Neural cell (in vitro differentiated cells): ENCODE data around the gene ANKFY1. TPM values are rescaled to one million over a fixed set of nuclear protein-coding genes. Genes with fewer than 3 reads are reported as not detected.
A peak's percentile ranks its signal among the peaks of the same experiment; 100 is the strongest.

Source experiments
- H2AFZ ChIP-seq: fragments of 200-600, 300-800 bp; sonication (generic), shearing (Covaris generic); 2 replicates; pipeline ENCODE4 v1.6.0; 2014; ENCODE audit warnings: low read depth, mild to moderate bottlenecking, antibody characterized with exemption, low read length, moderate library complexity
- H3F3A ChIP-seq: fragments of 200-600 bp; shearing (Covaris generic); 2 replicates; pipeline ENCODE4 v1.6.1; 2016; ENCODE audit warnings: mild to moderate bottlenecking, moderate library complexity, mixed read lengths, antibody characterized with exemption, low read length; ENCODE audit not compliant: insufficient read depth, poor library complexity, severe bottlenecking
- H3K27ac ChIP-seq: fragments of 200-600, 300-800 bp; sonication (generic), shearing (Covaris generic); 2 replicates; pipeline ENCODE4 v1.5.1; 2014; ENCODE audit warnings: mild to moderate bottlenecking, low read length, moderate library complexity
- H3K27me3 ChIP-seq: fragments of 300-800, 200-600 bp; sonication (generic), shearing (Covaris generic); 2 replicates; pipeline ENCODE4 v1.6.0; 2014; ENCODE audit warnings: mild to moderate bottlenecking, low read depth, low read length, moderate library complexity; ENCODE audit not compliant: insufficient read depth
- H3K36me3 ChIP-seq: fragments of 300-800, 200-600 bp; sonication (generic), shearing (Covaris generic); 2 replicates; pipeline ENCODE4 v1.5.1; 2014; ENCODE audit warnings: mild to moderate bottlenecking, antibody characterized with exemption, low read length, moderate library complexity; ENCODE audit not compliant: insufficient read depth
- H3K4me2 ChIP-seq: fragments of 300-800, 200-600 bp; sonication (generic), shearing (Covaris generic); 2 replicates; pipeline ENCODE4 v1.6.0; 2014; ENCODE audit warnings: mild to moderate bottlenecking, low read length
- H3K4me3 ChIP-seq: fragments of 300-800, 200-600 bp; sonication (generic), shearing (Covaris generic); 2 replicates; pipeline ENCODE4 v1.5.1; 2014; ENCODE audit warnings: mild to moderate bottlenecking, low read length, moderate library complexity
- H3K79me2 ChIP-seq: fragments of 200-600 bp; shearing (Covaris generic); replicated peaks from 2 replicates; pipeline ENCODE4 v1.6.0; 2014; ENCODE audit warnings: mild to moderate bottlenecking, low read length, moderate library complexity; ENCODE audit not compliant: insufficient read depth
- H3K9ac ChIP-seq: fragments of 300-800, 200-600 bp; sonication (generic), shearing (Covaris generic); 2 replicates; pipeline ENCODE4 v1.6.1; 2016; ENCODE audit warnings: mild to moderate bottlenecking, low read length, mixed read lengths
- H3K9me2 ChIP-seq: fragments of 200-600 bp; shearing (Covaris generic); 2 replicates; pipeline ENCODE4 v1.6.1; 2016; ENCODE audit warnings: mild to moderate bottlenecking, low read length, mixed read lengths; ENCODE audit not compliant: insufficient read depth
- H3K9me3 ChIP-seq: fragments of 200-600, 300-800 bp; sonication (generic), shearing (Covaris generic); 2 replicates; pipeline ENCODE4 v1.6.1; 2016; ENCODE audit warnings: mild to moderate bottlenecking, mixed run types, low read length, moderate library complexity, mixed read lengths
- H4K20me1 ChIP-seq: fragments of 200-600 bp; shearing (Covaris generic); 2 replicates; pipeline ENCODE4 v1.6.1; 2016; ENCODE audit warnings: mild to moderate bottlenecking, mixed run types; ENCODE audit not compliant: insufficient read depth
- CTCF ChIP-seq: fragments of 450-650 bp; IDR thresholded peaks from 2 replicates; pipeline ENCODE4 v1.5.1; 2014; ENCODE audit warnings: antibody characterized with exemption, mild to moderate bottlenecking, moderate library complexity; ENCODE audit not compliant: poor library complexity, severe bottlenecking
- EP300 ChIP-seq: fragments of 450-650 bp; conservative IDR thresholded peaks from 2 replicates; pipeline ENCODE4 v1.6.1; 2014; ENCODE audit warnings: antibody characterized with exemption, mild to moderate bottlenecking, moderate library complexity; ENCODE audit not compliant: poor library complexity, severe bottlenecking
- EZH2 ChIP-seq: fragments of 200-600, 300-800 bp; shearing (Covaris generic), sonication (generic); IDR thresholded peaks from 2 replicates; pipeline ENCODE4 v1.6.1; 2014; ENCODE audit warnings: antibody characterized with exemption, low read length, borderline replicate concordance, mild to moderate bottlenecking; ENCODE audit not compliant: insufficient read depth, poor library complexity, severe bottlenecking
- MXI1 ChIP-seq: fragments of 450-650 bp; conservative IDR thresholded peaks from 2 replicates; pipeline ENCODE4 v1.6.1; 2014; ENCODE audit warnings: antibody characterized with exemption, mild to moderate bottlenecking; ENCODE audit not compliant: poor library complexity, severe bottlenecking
- POLR2AphosphoS5 ChIP-seq: IDR thresholded peaks from 2 replicates; pipeline ENCODE4 v1.6.1; 2012
- RAD21 ChIP-seq: fragments of 450-650 bp; conservative IDR thresholded peaks from 2 replicates; pipeline ENCODE4 v1.6.1; 2014; ENCODE audit warnings: antibody characterized with exemption, mild to moderate bottlenecking, moderate library complexity
- REST ChIP-seq: IDR thresholded peaks from 2 replicates; pipeline ENCODE4 v1.6.1; 2012; ENCODE audit warnings: borderline replicate concordance
- SMC3 ChIP-seq: fragments of 450-650 bp; conservative IDR thresholded peaks from 2 replicates; pipeline ENCODE4 v1.6.1; 2014; ENCODE audit warnings: antibody characterized with exemption, mild to moderate bottlenecking, moderate library complexity; ENCODE audit not compliant: poor library complexity
- TAF1 ChIP-seq: IDR thresholded peaks from 2 replicates; pipeline ENCODE4 v1.6.1; 2012; ENCODE audit warnings: low read depth
- polyA plus RNA-seq: library from polyadenylated mRNA; depleted of rRNA; stranded (reverse); fragments of >200 nt; gene quantifications from 2 replicates; pipeline ENCODE4 v1.2.3, GENCODE V29; 2014

Gene ANKFY1
- polyA plus RNA-seq, 1 donor from 2014 or later: 25.6 TPM

- peak; percentile 100 for TF ChIP-seq POLR2AphosphoS5
Observed at GRCh38 chr17:4247361-4247970, 16.3 kb downstream of the ANKFY1 start (continued).

GRCh38 chr17:4246674-4247073, 17.1 kb downstream of the ANKFY1 start:
- no peaks in the 10 kb centered on the region for H3K36me3 ChIP-seq
- H3F3A ChIP-seq: no peaks in the 10 kb centered on the region
- H2AFZ ChIP-seq: no peak overlapping the region
- H3K9me2 ChIP-seq: no peaks in the 10 kb centered on the region
- no peaks in the 10 kb centered on the region for H3K9me3 ChIP-seq
- no peaks in the 10 kb centered on the region for H3K27me3 ChIP-seq
- peak overlapping the region; percentile 32 for H3K4me3 ChIP-seq
- no peak overlapping the region for H3K9ac ChIP-seq
- peaks cover 54% of the 10 kb centered on the region for H3K79me2 ChIP-seq
- TF ChIP-seq MXI1 (no peak), RAD21 (no peak), SMC3 (no peak), POLR2AphosphoS5 (no peak), EZH2 (no peak), REST (no peak), TAF1 (no peak), EP300 (no peak), CTCF (no peak)
- no peak overlapping the region for H3K4me2 ChIP-seq
- peak overlapping the region; percentile 44 for H3K27ac ChIP-seq
- H4K20me1 ChIP-seq: peaks cover 16% of the 10 kb centered on the region

GRCh38 chr17:4241535-4241934, 22.2 kb downstream of the ANKFY1 start:
- Histone ChIP-seq H3K27ac (no peak overlapping the region), H4K20me1 (peaks cover 1% of the 10 kb centered on the region), H3K27me3 (no peaks in the 10 kb centered on the region), H2AFZ (no peak overlapping the region), H3K79me2 (peaks cover 26% of the 10 kb centered on the region), H3K4me2 (no peak overlapping the region), H3F3A (no peaks in the 10 kb centered on the region), H3K9me2 (no peaks in the 10 kb centered on the region), H3K9me3 (no peaks in the 10 kb centered on the region), H3K4me3 (no peak overlapping the region), H3K9ac (no peak overlapping the region), H3K36me3 (no peaks in the 10 kb centered on the region)
- TF ChIP-seq RAD21 (no peak), TAF1 (no peak), POLR2AphosphoS5 (no peak), CTCF (no peak), SMC3 (no peak), MXI1 (no peak), REST (no peak), EZH2 (no peak), EP300 (no peak)
